Measurements from ENCODE around the gene CLEC9A.

The CLEC9A gene

GRCh38 chr12:10068644-10069043, 38.2 kb downstream of the CLEC9A start:
- no peak for DNase-seq

- no peak for DNase-seq
Measured at GRCh38 chr12:10069099-10069498, 38.6 kb downstream of the CLEC9A start.

GRCh38 chr12:10069976-10070375, 39.5 kb downstream of the CLEC9A start:
- DNase-seq: no peak

- DNase-seq: no peak
Measured at GRCh38 chr12:10070380-10070779, 39.9 kb downstream of the CLEC9A start.

GRCh38 chr12:10072131-10072530, 41.6 kb downstream of the CLEC9A start:
- DNase-seq: no peak

- no peak for DNase-seq
Measured at GRCh38 chr12:10073261-10073660, 42.8 kb downstream of the CLEC9A start.

GRCh38 chr12:10075451-10075850, 45.0 kb downstream of the CLEC9A start:
- no peak for DNase-seq

- DNase-seq: no peak
Measured at GRCh38 chr12:10082117-10082874, 51.8 kb downstream of the CLEC9A start.

GRCh38 chr12:10084733-10085132, 54.3 kb downstream of the CLEC9A start:
- DNase-seq: no peak

- no peak for DNase-seq
Measured at GRCh38 chr12:10086387-10086786, 55.9 kb downstream of the CLEC9A start.

GRCh38 chr12:10088031-10088430, 57.5 kb downstream of the CLEC9A start:
- no peak for DNase-seq

- no peak for DNase-seq
Measured at GRCh38 chr12:10088955-10089900, 58.7 kb downstream of the CLEC9A start.

GRCh38 chr12:10094646-10095395, 64.3 kb downstream of the CLEC9A start:
- DNase-seq: no peak

GRCh38 chr12:10095971-10096370, 65.5 kb downstream of the CLEC9A start:
- DNase-seq: no peak

- DNase-seq: no peak
Measured at GRCh38 chr12:10097521-10097920, 67.0 kb downstream of the CLEC9A start.

GRCh38 chr12:10098791-10099190, 68.3 kb downstream of the CLEC9A start, which contains the start of gene CLEC1A:
TSS of gene CLEC1A (minus strand) at chr12:10098985. CDS start at chr12:10098922, 63 bp downstream.
- DNase-seq: no peak

GRCh38 chr12:10101042-10101579, 70.6 kb downstream of the CLEC9A start:
- no peak for DNase-seq

- no peak for DNase-seq
Measured at GRCh38 chr12:10101648-10102220, 71.3 kb downstream of the CLEC9A start.

GRCh38 chr12:10102322-10102721, 71.8 kb downstream of the CLEC9A start:
- no peak for DNase-seq

- DNase-seq: no peak
Measured at GRCh38 chr12:10110256-10110844, 79.9 kb downstream of the CLEC9A start.

GRCh38 chr12:10111451-10111850, 81.0 kb downstream of the CLEC9A start:
- DNase-seq: no peak

GRCh38 chr12:10113075-10113474, 82.6 kb downstream of the CLEC9A start:
- DNase-seq: no peak

All from activated CD4-positive, alpha-beta T cell treated with anti-CD3 and anti-CD28 coated beads for 48 hours (primary cell).